HG03159 (cell line): ENCODE results near the gene TRIM66.

ENCODE experiments used
- ATAC-seq: cut with Tn5 transposase; IDR thresholded peaks from one replicate; pipeline ENCODE4 v1.9.1; 2021; ENCODE audit warnings: mild to moderate bottlenecking, moderate library complexity; ENCODE audit not compliant: unreplicated experiment

The TRIM66 gene

GRCh38 chr11:8613036-8613435 lies 69.4 kb downstream of the TRIM66 start:
- no peak for ATAC-seq

- no peak for ATAC-seq
Observed at GRCh38 chr11:8612522-8612921, 69.9 kb downstream of the TRIM66 start.

GRCh38 chr11:8610532-8611116 lies 71.8 kb downstream of the TRIM66 start:
- no peak for ATAC-seq

GRCh38 chr11:8608652-8609051 lies 73.8 kb downstream of the TRIM66 start:
- no peak for ATAC-seq

GRCh38 chr11:8605971-8606563 lies 76.4 kb downstream of the TRIM66 start:
- no peak for ATAC-seq

- ATAC-seq = peak; percentile 84
Observed at GRCh38 chr11:8604078-8604723, 78.3 kb downstream of the TRIM66 start.

GRCh38 chr11:8603696-8604077 lies 78.8 kb downstream of the TRIM66 start:
- ATAC-seq = no peak

GRCh38 chr11:8601376-8602133 lies 80.9 kb downstream of the TRIM66 start:
- no peak for ATAC-seq

- ATAC-seq = no peak
Observed at GRCh38 chr11:8598506-8598905, 84.0 kb downstream of the TRIM66 start.

GRCh38 chr11:8597182-8597581 lies 85.3 kb downstream of the TRIM66 start:
- no peak for ATAC-seq

GRCh38 chr11:8596504-8597046 lies 85.9 kb downstream of the TRIM66 start:
- ATAC-seq = no peak

- peak; percentile 93 for ATAC-seq
Observed at GRCh38 chr11:8593935-8594909, 88.2 kb downstream of the TRIM66 start, which contains the start of gene STK33. STK33 (minus strand) TSS chr11:8594228; CDS start chr11:8474905, 119,323 bp downstream.

- peak; percentile 25 for ATAC-seq
Observed at GRCh38 chr11:8593455-8593854, 89.0 kb downstream of the TRIM66 start.

- ATAC-seq = no peak
Observed at GRCh38 chr11:8587915-8588314, 94.5 kb downstream of the TRIM66 start.

- no peak for ATAC-seq
Observed at GRCh38 chr11:8586805-8587204, 95.7 kb downstream of the TRIM66 start.

GRCh38 chr11:8586184-8586583 lies 96.3 kb downstream of the TRIM66 start:
- no peak for ATAC-seq

- no peak for ATAC-seq
Observed at GRCh38 chr11:8584511-8584910, 98.0 kb downstream of the TRIM66 start.

GRCh38 chr11:8584082-8584481 lies 98.4 kb downstream of the TRIM66 start:
- ATAC-seq = no peak

- no peak for ATAC-seq
Observed at GRCh38 chr11:8581300-8581699, 101.2 kb downstream of the TRIM66 start.
